Lower lobe of right lung (tissue), 2 donors: ENCODE data around the gene DCLK1. TPM values are rescaled to one million over a fixed set of nuclear protein-coding genes. Genes with fewer than 3 reads are reported as not detected.

ENCODE experiments used
- ATAC-seq, 2 donors: fragments of 200-7000 bp; cut with Tn5 transposase; one replicate each; pipeline ENCODE4 v1.9.1; 2020 to 2022; ENCODE audit warnings: mild to moderate bottlenecking in 2 of 2, moderate library complexity in 2 of 2
- DNase-seq: peaks from one replicate; pipeline ENCODE4 v3.0.0-alpha.2; 2020
- H3K27ac ChIP-seq: fragments of 200-600 bp; one replicate; pipeline ENCODE4 v1.8.0; 2022
- H3K27me3 ChIP-seq: fragments of 200-600 bp; one replicate; pipeline ENCODE4 v1.8.0; 2022; ENCODE audit warnings: low read depth
- H3K36me3 ChIP-seq: fragments of 200-600 bp; one replicate; pipeline ENCODE4 v1.8.0; 2022; ENCODE audit warnings: mild to moderate bottlenecking
- H3K4me1 ChIP-seq: fragments of 200-600 bp; one replicate; pipeline ENCODE4 v1.8.0; 2022
- H3K4me3 ChIP-seq: fragments of 200-600 bp; one replicate; pipeline ENCODE4 v1.8.0; 2022; ENCODE audit warnings: mild to moderate bottlenecking
- H3K9me3 ChIP-seq: fragments of 200-600 bp; one replicate; pipeline ENCODE4 v1.8.0; 2022
- CTCF ChIP-seq: fragments of 200-600 bp; IDR thresholded peaks from one replicate; pipeline ENCODE4 v1.8.0; 2022; ENCODE audit warnings: antibody characterized with exemption, mild to moderate bottlenecking
- intact Hi-C: fragments of 100-400 bp; cut with DNase I; formaldehyde crosslinking; loops from one replicate; pipeline ENCODE4 v1.11.0; 2022
- total RNA-seq: library from RNA; stranded (reverse); fragmentation: NEBNext Ultra II Directional; extraction: Animal tissue kit (Norgen Biotek cat#: 25700); gene quantifications from one replicate; pipeline ENCODE4 v1.2.1, GENCODE V29; 2021
- donor health status: DM: no; HTN: yes; CAD: no; lungs with severe emphysema.

The DCLK1 gene
- total RNA-seq, 1 donor from 2014 or later, result 10.4 TPM

GRCh38 chr13:36089130-36089647 is 42.0 kb downstream of the DCLK1 start:
- H3K9me3 ChIP-seq, result no peaks in the 10 kb centered on the region
- H3K27ac ChIP-seq, result no peak overlapping the region
- TF ChIP-seq CTCF, result no peak
- intact Hi-C loops, result no loop called here
- no peaks in the 10 kb centered on the region for H3K4me1 ChIP-seq
- H3K36me3 ChIP-seq, result no peaks in the 10 kb centered on the region
- DNase-seq, result no peak
- no peaks in the 10 kb centered on the region for H3K27me3 ChIP-seq
- no peak for ATAC-seq
- H3K4me3 ChIP-seq, result no peak overlapping the region

GRCh38 chr13:36088463-36088862 is 42.7 kb downstream of the DCLK1 start:
- intact Hi-C loops, result no loop called here
- Histone ChIP-seq H3K4me3 (no peak overlapping the region), H3K4me1 (no peaks in the 10 kb centered on the region), H3K9me3 (no peaks in the 10 kb centered on the region), H3K36me3 (no peaks in the 10 kb centered on the region), H3K27me3 (no peaks in the 10 kb centered on the region), H3K27ac (no peak overlapping the region)
- no peak for ATAC-seq
- TF ChIP-seq CTCF, result no peak
- DNase-seq, result no peak

GRCh38 chr13:36088001-36088400 is 43.2 kb downstream of the DCLK1 start:
- no peak for TF ChIP-seq CTCF
- ATAC-seq, result no peak
- H3K27ac ChIP-seq, result no peak overlapping the region
- H3K4me1 ChIP-seq, result no peaks in the 10 kb centered on the region
- no peaks in the 10 kb centered on the region for H3K27me3 ChIP-seq
- DNase-seq, result no peak
- no peak overlapping the region for H3K4me3 ChIP-seq
- H3K36me3 ChIP-seq, result no peaks in the 10 kb centered on the region
- H3K9me3 ChIP-seq, result no peaks in the 10 kb centered on the region
- intact Hi-C loops, result no loop called here

GRCh38 chr13:36086117-36086516 is 45.1 kb downstream of the DCLK1 start:
- H3K36me3 ChIP-seq, result no peaks in the 10 kb centered on the region
- ATAC-seq (no peak), DNase-seq (no peak)
- no peak for TF ChIP-seq CTCF
- intact Hi-C loops, result no loop called here
- no peak overlapping the region for H3K4me3 ChIP-seq
- H3K27me3 ChIP-seq, result no peaks in the 10 kb centered on the region
- no peak overlapping the region for H3K27ac ChIP-seq
- H3K4me1 ChIP-seq, result no peaks in the 10 kb centered on the region
- H3K9me3 ChIP-seq, result no peaks in the 10 kb centered on the region

GRCh38 chr13:36084131-36084530 is 47.1 kb downstream of the DCLK1 start:
- no peaks in the 10 kb centered on the region for H3K36me3 ChIP-seq
- H3K27me3 ChIP-seq, result no peaks in the 10 kb centered on the region
- no peak for TF ChIP-seq CTCF
- H3K27ac ChIP-seq, result no peak overlapping the region
- no peak for ATAC-seq
- no peak overlapping the region for H3K4me3 ChIP-seq
- H3K4me1 ChIP-seq, result no peaks in the 10 kb centered on the region
- DNase-seq, result no peak
- no peaks in the 10 kb centered on the region for H3K9me3 ChIP-seq
- intact Hi-C loops, result no loop called here

GRCh38 chr13:36082806-36083205 is 48.4 kb downstream of the DCLK1 start:
- DNase-seq (no peak), ATAC-seq (no peak)
- Histone ChIP-seq H3K27ac (no peak overlapping the region), H3K4me3 (no peak overlapping the region), H3K4me1 (no peaks in the 10 kb centered on the region), H3K9me3 (no peaks in the 10 kb centered on the region), H3K27me3 (no peaks in the 10 kb centered on the region), H3K36me3 (no peaks in the 10 kb centered on the region)
- no peak for TF ChIP-seq CTCF
- intact Hi-C loops, result no loop called here
